Ishikawa (cell line): Measurements from ENCODE around the gene PDE1A.

ENCODE experiments used
- CEBPB ChIP-seq: IDR thresholded peaks from 2 replicates; pipeline ENCODE4 v1.6.1; 2012
- CREB1 ChIP-seq: IDR thresholded peaks from 2 replicates; pipeline ENCODE4 v1.6.1; 2012; ENCODE audit warnings: low read depth
- EGR1 ChIP-seq: IDR thresholded peaks from 2 replicates; pipeline ENCODE4 v1.6.1; 2012
- EP300 ChIP-seq: IDR thresholded peaks from 2 replicates; pipeline ENCODE4 v1.6.1; 2012; ENCODE audit warnings: borderline replicate concordance
- FOXM1 ChIP-seq: IDR thresholded peaks from 2 replicates; pipeline ENCODE4 v1.6.1; 2012; ENCODE audit warnings: low read depth, borderline replicate concordance
- NFIC ChIP-seq: IDR thresholded peaks from 2 replicates; pipeline ENCODE4 v1.6.1; 2012
- RAD21 ChIP-seq: IDR thresholded peaks from 2 replicates; pipeline ENCODE4 v1.6.1; 2012; ENCODE audit warnings: low read depth
- REST ChIP-seq: IDR thresholded peaks from 2 replicates; pipeline ENCODE4 v1.6.1; 2012; ENCODE audit warnings: low read depth, mild to moderate bottlenecking
- TAF1 ChIP-seq: IDR thresholded peaks from 2 replicates; pipeline ENCODE4 v1.6.1; 2012; ENCODE audit warnings: low read depth, mild to moderate bottlenecking
- TCF12 ChIP-seq: IDR thresholded peaks from 2 replicates; pipeline ENCODE4 v1.6.1; 2012; ENCODE audit warnings: low read depth
- TEAD4 ChIP-seq: IDR thresholded peaks from 2 replicates; pipeline ENCODE4 v1.6.1; 2012
- YY1 ChIP-seq: IDR thresholded peaks from 2 replicates; pipeline ENCODE4 v1.6.1; 2012; ENCODE audit warnings: low read depth
- ZBTB7A ChIP-seq: IDR thresholded peaks from 2 replicates; pipeline ENCODE4 v1.6.1; 2012; ENCODE audit warnings: low read depth
- TF ChIP-seq, protein P1 (sequence below): IDR thresholded peaks from 2 replicates; pipeline ENCODE4 v1.6.1; 2012
- TF ChIP-seq, protein P2 (sequence below): IDR thresholded peaks from 2 replicates; pipeline ENCODE4 v1.6.1; 2012

The PDE1A gene

GRCh38 chr2:182283512-182283911 lies 143.3 kb downstream of the PDE1A start:
- TF ChIP-seq CREB1: no peak
- TF ChIP-seq TEAD4: no peak
- TF ChIP-seq, protein P1, sequence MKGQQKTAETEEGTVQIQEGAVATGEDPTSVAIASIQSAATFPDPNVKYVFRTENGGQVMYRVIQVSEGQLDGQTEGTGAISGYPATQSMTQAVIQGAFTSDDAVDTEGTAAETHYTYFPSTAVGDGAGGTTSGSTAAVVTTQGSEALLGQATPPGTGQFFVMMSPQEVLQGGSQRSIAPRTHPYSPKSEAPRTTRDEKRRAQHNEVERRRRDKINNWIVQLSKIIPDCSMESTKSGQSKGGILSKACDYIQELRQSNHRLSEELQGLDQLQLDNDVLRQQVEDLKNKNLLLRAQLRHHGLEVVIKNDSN: no peak
- no peak for TF ChIP-seq REST
- TF ChIP-seq FOXM1: no peak
- TF ChIP-seq EGR1: no peak

DNA sequence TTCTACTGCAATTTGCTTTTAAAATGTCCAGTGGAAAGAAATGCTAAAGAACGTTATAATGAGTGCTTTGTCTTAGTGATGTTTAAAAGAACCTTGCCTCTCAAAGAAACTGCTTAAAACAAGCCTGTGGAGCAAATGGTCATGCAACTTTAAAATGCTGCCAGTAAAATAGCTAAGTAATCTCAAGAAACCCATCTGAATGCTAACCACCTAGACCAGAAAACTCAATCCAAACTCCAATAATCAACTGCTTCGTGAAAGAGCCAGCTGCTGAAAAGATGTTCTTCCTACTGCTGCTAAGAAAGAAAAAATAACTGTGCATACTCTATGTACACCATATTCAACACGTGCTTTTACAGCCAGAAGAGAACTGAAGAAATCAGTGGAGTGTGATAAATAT lies 145.6 kb downstream of the PDE1A start:
- no peak for TF ChIP-seq TAF1
- no peak for TF ChIP-seq CEBPB
- TF ChIP-seq, protein P1: no peak
- TF ChIP-seq EP300: no peak
- TF ChIP-seq CREB1: no peak
- no peak for TF ChIP-seq TCF12
- TF ChIP-seq NFIC: no peak
- TF ChIP-seq FOXM1: no peak
- no peak for TF ChIP-seq RAD21
- no peak for TF ChIP-seq TEAD4
- TF ChIP-seq YY1: no peak
- TF ChIP-seq ZBTB7A: no peak
- TF ChIP-seq, protein P2, sequence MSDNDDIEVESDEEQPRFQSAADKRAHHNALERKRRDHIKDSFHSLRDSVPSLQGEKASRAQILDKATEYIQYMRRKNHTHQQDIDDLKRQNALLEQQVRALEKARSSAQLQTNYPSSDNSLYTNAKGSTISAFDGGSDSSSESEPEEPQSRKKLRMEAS: no peak
- TF ChIP-seq EGR1: no peak
- no peak for TF ChIP-seq REST

GRCh38 chr2:182280118-182280517 lies 146.7 kb downstream of the PDE1A start:
- TF ChIP-seq EP300: no peak
- no peak for TF ChIP-seq TEAD4
- no peak for TF ChIP-seq ZBTB7A
- no peak for TF ChIP-seq REST
- TF ChIP-seq NFIC: no peak
- TF ChIP-seq FOXM1: no peak
- no peak for TF ChIP-seq CREB1
- TF ChIP-seq CEBPB: no peak
- TF ChIP-seq, protein P1: no peak
- TF ChIP-seq EGR1: no peak
- TF ChIP-seq TAF1: no peak
- no peak for TF ChIP-seq RAD21
- TF ChIP-seq YY1: no peak
- TF ChIP-seq, protein P2: no peak
- TF ChIP-seq TCF12: no peak

GRCh38 chr2:182267971-182268370 lies 158.9 kb downstream of the PDE1A start:
- no peak for TF ChIP-seq RAD21
- TF ChIP-seq NFIC: no peak
- no peak for TF ChIP-seq TAF1
- TF ChIP-seq FOXM1: no peak
- no peak for TF ChIP-seq REST
- no peak for TF ChIP-seq ZBTB7A
- no peak for TF ChIP-seq CREB1
- TF ChIP-seq, protein P2: no peak
- TF ChIP-seq YY1: no peak
- TF ChIP-seq TEAD4: no peak
- TF ChIP-seq TCF12: no peak
- TF ChIP-seq EP300: no peak
- no peak for TF ChIP-seq CEBPB
- no peak for TF ChIP-seq EGR1
- TF ChIP-seq, protein P1: no peak
